Ishikawa (cell line): Measurements from ENCODE around the gene OR3A3.

Experiments
- CREB1 ChIP-seq: IDR thresholded peaks from 2 replicates; pipeline ENCODE4 v1.6.1; 2012; ENCODE audit warnings: low read depth
- EP300 ChIP-seq: IDR thresholded peaks from 2 replicates; pipeline ENCODE4 v1.6.1; 2012; ENCODE audit warnings: borderline replicate concordance
- REST ChIP-seq: IDR thresholded peaks from 2 replicates; pipeline ENCODE4 v1.6.1; 2012; ENCODE audit warnings: low read depth, mild to moderate bottlenecking
- TEAD4 ChIP-seq: IDR thresholded peaks from 2 replicates; pipeline ENCODE4 v1.6.1; 2012
- USF1 ChIP-seq: IDR thresholded peaks from 2 replicates; pipeline ENCODE4 v1.6.1; 2012

- TF ChIP-seq CREB1 (no peak), USF1 (no peak), REST (no peak), TEAD4 (no peak), EP300 (no peak)
Measured at GRCh38 chr17:3471599-3471998, 60.4 kb downstream of the OR3A3 start, which contains the start of gene SPATA22.
